NCI-H524 (cell line): Measurements from ENCODE around the gene PTPRR.
A peak's percentile ranks its signal among the peaks of the same experiment; 100 is the strongest.
"Not testable (repeated sequence)": the region's sequence is repeated elsewhere in the genome, so short reads cannot be mapped to it uniquely, and the experiment has no call there.

Source experiments
- DNase-seq, 2 experiments: peaks; one replicate each; lab custom pipeline; 2025; lab: John Stamatoyannopoulos, UW

The PTPRR gene

DNA sequence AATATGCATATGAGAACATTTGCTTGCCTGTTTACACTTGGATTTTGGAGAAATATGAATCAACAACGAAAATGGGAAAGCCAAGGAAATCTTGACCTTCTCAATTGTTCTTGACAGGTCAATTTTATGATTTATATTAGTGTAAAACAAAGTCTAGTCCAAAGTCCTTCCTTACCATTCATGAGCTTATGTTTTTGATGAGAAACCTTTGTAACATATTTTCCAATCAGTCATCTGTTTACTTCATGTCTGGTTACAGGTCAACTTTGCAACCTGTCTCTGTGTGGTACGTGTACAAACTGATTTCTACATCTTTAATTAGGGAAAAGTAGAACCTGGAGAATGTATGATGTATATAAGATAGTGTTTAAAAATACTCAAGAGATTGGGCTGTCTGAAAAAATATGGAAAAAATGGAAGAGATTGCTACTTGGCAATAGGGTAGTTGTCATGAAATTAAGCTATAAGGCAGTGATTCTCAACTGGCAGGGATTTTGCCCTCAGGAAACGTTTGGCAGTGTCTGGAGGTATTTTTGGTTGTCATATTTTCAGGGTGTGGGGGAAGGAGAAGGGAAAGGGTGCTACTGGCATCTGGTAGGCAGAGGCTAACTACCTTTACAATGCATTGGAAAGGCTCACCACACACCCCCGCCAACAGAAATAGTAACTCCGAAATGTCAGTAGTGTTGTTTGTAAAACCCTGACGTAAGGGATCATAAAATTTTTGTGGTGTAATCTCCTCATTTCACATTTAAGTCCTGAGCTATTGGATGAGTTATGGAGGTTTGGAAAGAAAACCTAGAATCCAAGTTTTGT lies 172.9 kb downstream of the PTPRR start:
- DNase-seq: no peak

DNA sequence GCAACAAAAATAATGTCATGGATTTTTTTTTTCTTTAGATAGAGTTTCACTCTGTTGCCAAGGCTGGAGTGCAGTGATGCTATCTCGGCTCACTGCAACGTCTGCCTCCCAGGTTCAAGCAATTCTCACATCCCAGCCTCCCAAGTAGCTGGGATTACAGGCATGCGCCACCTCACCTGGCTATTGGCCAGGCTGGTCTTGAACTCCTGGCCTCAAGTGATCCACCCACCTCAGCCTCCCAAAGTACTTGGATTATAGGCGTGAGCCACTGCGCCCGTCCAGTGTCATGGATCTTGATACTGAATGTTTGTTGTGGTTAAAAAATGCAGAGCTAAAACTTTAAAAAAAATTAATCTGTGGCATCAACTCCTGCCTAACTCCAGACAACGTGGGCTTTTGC lies 175.5 kb downstream of the PTPRR start:
- no peak for DNase-seq

DNA sequence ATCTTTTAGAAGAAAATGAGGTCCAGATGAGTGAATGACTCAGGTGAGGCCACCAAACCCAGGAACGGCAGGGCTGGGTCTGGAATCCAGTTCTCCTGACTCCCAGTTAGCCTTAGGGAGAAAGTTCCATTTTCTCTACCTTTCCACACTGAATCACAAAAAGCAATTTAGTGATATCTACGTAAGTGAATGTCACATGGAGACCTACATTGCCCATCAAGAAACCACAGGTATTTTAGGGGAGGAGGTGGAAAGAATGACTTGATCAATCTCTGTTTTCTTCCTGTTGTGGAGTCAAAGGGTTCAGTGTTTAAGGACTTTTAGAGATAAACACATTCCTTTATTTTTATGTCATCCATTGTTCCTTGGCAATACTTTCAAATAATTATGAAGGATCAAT lies 176.4 kb downstream of the PTPRR start:
- no peak for DNase-seq

DNA sequence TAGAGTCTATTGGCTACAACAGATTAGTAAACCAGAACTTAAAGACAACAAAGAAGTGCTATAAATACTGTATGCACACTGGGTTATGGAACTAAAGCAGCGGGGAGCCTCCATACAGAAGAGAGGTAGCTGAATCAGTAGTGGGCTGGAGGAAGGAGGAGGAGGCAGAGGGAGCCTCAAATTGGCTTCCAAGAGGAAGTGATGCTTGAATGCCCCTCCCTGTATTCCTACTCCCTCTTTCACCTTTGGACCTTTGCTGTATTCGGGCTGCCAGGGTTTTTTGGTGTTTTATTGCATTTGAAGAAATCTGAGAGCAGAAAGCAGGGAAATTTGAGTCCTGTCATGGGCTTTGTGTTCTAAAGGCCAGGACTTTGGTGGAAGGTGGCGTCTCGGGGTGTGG lies 179.3 kb downstream of the PTPRR start:
- no peak for DNase-seq

DNA sequence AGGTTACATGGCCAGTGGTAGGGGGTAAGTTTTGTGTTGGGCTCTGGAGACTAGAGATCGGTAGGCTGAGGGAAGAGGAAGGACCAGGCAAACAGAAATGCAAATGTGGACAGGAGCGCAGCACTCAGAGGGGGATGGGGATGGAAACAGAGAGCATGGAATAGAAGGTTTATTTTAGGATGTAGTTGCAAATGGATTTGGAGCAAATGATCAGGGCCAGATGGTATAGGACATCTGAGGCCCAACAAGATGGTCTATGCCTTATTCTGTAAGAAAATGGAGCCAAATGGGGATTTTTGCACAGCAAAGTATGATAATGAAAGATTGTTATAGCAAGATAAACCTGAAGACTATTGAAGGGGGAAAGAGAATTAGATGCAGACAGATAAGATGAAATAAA lies 180.8 kb downstream of the PTPRR start:
- DNase-seq: no peak

DNA sequence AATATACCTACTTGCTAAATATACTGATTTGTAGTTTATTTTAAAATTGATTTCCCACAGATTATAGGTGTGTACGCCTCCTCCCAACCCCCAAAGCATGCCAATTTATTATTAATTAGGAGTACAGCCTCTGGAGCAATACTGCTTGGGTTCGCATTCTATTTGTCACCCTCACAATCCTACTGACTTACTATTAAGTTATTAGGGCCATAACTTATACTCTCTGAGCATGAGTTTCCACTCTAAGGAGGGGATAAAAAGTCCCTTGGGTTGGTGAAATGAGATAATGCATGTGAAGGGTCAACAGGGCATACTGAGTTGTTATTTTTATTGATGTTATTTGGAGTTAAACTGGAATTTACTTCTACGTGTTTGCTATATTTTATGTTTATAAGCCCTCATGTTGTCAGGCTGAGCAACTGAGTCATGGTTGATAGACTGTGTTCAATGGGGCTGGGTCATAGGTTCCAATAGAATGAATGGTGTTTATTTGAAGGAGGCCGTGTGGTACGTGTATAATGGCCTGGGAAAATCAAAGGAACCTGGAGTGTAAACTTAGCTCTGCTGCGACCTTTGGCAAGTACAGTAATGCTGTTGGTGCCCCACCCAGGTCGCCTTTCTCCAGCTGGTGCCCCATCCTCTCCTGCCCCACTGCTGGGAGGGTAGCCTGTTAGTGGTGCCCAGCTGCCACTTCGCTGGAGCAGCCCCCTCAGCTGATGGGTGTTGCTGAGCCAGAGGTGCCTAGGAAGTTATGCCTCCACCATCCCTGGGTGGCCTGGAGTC lies 184.0 kb downstream of the PTPRR start:
- DNase-seq: no peak

DNA sequence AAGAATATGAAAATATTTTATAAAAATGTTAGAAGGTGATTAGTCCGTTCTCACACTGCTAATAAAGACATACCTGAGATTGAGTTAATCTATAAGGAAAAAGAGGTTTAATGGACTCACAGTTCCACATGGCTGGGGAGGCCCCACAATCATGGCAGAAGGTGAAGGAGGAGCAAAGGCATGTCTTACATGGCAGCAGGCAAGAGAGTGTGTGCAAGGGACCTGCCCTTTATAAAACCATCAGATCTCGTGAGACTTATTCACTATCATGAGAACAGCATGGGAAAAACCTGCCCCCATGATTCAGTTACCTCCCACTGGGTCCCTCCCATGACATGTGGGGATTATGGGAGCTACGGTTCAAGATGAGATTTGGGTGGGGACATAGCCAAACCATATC lies 185.3 kb downstream of the PTPRR start:
- DNase-seq: not testable (repeated sequence)

DNA sequence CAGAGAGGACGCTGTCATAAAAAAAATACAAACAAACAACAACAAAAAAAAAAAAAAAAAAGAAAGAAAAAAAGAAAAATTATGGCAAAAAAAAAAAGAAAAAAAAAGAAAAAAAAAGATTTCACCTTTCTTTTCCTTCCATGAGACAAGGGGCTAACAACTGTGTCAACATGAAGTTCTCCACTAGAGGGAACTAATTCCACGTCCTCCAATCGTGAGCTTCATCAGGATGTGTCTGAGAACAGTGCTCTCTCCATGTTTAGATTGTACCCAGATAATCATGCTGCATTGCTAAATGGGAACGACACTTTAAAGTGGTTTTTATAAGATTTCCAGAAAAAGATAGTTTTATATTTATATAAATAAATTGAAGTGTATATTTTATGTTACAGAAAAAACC lies 187.2 kb downstream of the PTPRR start:
- peak; percentile 31 to 61 for DNase-seq

DNA sequence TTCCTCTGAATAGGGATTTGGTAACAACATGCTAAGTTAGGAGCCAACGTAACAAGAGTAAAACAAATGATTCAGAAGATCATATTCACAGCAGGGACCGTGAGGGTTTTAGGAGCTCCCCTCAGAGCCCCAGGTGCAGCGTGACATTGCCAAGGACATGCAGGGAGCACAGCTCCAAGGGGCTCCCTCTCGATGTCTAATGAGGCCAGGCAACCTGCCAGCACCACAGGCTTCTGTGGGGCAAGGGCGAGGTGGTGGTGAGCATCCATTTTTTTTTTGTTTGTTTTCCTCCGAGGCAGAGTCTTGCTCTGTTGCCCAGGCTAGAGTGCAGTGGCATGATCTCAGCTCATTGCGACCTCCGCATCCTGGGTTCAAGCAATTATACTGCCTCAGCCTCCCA lies 188.3 kb downstream of the PTPRR start:
- peak in 1 of 2 experiments; percentile 7 for DNase-seq

DNA sequence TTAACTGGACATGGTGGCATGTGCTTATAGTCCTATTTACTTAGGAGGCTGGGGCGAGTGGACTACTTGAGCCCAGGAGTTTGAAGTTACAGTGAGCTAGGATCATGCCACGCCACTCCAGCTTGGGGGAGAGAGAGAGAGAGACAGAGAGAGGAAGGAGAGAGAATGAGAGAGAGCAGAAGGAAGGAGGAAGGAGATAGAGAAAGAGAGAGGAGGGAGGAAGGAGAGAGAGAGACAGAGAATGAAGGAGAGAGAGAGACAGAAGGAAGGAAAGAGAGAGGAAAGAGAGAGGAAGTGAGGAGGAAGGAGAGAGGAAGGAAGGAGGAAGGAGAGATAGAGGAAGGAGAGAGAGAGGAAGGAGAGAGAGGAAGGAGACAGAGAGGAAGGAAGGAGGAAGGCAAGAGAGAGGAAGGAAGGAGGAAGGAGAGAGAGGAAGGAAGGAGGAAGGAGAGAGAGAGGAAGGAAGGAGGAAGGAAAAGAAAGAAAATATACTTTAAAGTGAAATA lies 189.8 kb downstream of the PTPRR start:
- no peak for DNase-seq

DNA sequence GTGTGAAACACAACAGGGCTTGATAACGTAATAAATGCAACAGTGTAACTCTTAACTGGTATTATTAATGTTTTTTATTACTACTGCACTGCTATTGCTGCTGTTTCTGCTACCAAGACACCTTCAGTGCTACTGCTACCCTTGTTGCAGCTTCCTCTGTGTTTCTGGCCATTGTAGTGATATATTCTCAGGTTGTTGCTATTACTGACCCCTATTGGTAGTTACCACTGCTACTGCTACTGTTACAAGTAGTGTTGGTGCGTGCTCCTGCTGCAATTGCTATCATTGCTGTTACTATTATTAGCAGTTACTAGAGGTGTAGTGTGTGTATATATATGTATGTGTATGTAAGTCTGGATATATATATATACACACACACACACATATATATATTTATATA lies 196.1 kb downstream of the PTPRR start:
- DNase-seq: peak in 1 of 2 experiments; percentile 2

DNA sequence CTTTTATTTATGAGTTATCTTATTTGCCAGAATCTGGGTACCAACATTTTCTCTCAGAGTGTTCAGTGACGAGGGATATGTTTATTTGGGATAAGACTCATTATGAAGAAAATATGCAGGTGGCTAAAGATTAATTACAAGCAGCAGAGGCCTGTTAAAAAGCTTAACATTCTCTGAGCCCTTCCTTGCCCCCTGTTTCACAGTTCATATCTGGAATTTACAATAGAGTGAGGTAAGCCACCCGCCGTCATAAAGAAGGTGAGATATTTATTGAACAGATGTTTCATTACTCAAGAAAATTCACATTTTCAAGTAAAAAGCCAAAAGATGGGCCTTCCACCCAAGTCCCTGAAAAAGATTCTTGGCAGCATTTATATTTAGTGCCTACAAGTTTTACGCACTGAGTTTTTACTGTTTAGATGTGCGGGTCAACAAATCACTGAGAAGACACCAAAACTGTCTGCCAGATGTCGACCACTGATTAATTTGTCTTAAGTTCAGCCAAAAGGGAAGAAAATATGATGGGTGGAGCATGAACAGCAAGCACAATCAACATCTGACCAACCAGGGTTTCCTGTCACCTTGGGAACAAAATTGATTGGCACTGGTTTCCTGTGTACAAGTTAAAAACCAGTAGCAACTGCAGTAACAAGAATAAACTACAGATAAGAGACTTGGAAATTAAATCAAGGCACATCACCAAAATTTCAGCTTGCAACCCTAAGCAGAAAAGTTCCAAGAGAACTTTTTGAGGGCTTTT lies 197.8 kb downstream of the PTPRR start:
- DNase-seq: peak in 1 of 2 experiments; percentile 21

DNA sequence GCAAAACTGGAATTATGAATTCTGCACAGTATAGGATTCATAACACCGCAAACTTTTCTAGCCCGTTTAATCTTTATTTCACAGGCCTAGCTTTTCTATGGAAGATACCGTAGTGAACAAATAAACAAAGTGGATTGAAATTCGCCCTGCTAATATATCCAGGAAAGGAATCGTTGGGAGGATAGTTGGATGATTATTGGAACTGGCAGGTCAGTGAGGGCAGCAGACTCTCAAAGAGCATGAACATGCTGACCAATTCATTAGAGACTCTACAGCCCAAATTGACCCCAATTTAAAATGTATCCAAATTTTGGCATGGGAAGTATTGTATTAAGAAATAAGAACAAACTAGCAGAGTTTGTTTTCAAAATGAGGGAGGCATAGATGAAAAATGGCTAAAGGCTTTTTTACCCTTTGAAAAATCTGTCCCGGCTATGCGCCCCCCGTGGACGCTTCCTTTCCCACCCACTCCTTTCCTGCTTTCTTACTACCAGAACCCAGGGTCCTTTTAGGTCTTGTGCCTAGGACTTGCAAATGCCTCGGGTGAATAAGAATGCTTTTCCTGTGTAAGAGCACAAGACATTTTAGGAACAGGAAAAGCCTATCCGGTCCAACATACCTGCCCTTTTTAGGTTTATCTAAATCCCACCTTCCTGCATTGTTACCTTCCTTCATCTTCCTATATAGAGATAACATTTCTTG lies 198.7 kb downstream of the PTPRR start:
- no peak for DNase-seq

DNA sequence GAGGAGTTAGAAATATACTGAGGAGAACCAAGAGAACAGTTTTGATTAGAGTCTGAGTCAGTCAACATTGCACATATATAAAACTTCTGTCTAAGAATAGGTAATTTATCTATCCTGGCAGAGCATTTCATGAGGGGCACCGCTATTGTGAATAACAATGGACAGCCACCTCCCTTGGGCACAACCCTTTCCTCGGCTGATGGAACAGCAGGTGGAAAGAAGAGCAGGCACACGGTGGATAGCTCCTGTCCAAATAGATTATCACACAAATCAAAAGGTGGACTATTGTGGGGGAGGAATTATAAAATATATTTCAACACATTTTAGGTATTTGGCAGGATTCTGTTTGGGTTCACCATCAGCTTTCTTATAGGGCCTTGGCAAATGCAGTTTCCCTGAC lies 199.3 kb downstream of the PTPRR start:
- DNase-seq: no peak

DNA sequence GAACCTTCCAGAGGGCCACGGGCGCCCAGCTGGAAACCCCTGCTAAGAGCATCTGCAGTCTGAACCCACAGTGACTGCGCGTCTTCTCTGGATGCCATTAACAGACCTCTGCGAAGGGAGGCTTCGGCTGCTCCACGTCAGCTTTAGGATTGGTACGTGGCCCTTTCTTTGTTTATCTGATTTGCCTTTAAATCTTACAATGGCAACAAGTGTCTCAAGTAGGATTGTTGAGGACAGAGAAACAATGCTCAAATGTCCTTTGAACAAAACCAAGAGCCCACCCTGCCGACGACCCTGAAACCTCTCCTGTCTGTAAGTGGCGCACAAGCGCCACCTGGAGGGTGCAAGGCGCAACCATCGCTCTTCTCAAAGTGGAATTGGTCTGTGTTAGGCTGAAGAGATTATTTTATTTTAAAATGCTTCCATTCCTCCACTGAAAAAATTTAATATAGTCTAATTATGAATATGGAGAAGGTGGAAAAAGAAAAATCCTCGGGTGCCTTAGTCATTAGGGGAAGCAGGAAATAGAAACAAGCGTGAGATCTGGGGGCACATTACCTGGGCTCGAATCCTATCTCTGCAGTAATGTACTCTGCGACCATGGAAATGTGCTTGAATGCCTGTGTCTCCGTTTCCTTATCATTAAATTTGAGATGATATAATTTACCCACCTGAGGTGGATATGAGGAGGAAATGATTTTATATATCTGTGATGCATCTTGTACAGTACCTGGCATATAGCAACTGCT lies 200.7 kb downstream of the PTPRR start:
- peak; percentile 7 to 73 for DNase-seq

DNA sequence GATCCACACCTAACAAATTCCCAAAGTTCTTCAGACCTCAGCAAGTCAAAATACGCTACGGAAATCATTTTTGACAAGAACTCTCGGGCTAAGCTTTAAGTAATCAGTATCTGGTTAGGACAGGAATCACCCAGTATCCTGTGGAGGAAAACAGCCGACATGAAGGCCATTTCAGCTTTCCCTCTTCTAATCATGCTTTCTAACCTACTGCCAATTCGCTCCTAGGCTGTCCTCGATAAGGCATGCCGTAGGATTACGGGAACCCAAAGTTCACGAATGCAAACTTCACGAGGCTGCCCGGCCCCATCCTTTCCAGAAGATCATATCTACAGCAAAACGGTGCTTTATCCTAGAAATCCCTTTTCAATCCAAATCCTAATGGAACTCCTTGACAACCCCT lies 201.5 kb downstream of the PTPRR start:
- DNase-seq: no peak

DNA sequence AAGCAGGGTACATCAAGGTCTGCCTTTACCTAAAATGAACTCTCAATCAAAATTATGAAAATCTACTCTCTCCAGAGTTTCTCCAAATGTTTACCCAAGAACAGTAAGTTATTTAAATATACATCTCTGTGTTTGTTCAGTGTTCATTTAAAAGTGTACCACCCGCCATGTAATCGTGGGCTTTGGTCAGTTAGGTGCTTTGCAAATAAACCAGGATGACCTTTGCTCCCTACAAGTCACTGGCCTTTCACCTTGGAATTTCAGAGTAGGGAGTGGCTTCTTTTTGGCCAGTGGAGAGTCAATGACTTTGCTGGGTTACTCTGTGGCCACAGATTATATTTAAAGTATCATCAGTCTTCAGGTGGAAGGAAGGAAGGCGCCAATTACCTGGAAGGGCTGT lies 208.7 kb downstream of the PTPRR start:
- no peak for DNase-seq

DNA sequence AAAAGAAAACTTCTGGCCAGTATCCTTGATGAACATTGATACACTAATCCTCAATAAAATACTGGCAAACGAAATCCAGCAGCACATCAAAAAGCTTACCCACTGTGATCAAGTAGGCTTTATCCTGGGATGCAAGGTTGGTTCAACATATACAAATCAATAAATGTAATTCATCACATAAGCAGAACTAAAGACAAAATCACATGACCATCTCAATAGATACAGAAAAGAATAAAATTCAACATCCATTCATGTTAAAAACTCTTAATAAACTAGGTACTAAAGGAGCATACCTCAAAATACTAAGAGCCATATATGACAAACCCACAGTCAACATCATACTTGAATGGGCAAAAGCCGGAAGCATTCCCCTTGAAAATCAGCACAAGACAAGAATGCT lies 211.5 kb downstream of the PTPRR start:
- no peak for DNase-seq

DNA sequence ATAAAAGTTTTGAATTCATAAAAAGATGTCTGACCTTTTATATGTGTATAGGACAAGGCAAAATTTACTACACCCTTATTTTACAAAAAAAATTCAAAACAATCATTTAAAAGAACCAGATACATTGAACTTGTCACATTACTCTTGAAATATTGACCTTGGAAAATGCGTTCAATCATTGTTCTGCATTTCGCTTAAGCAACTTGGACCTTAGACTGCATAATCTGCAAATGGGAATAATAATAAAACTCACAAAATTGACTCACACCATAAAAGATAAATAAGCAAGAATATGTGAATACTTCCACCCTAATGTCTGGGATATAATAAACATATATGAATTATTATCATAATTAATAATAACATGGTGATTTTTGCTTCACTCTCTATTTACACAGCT lies 213.9 kb downstream of the PTPRR start:
- DNase-seq: no peak

DNA sequence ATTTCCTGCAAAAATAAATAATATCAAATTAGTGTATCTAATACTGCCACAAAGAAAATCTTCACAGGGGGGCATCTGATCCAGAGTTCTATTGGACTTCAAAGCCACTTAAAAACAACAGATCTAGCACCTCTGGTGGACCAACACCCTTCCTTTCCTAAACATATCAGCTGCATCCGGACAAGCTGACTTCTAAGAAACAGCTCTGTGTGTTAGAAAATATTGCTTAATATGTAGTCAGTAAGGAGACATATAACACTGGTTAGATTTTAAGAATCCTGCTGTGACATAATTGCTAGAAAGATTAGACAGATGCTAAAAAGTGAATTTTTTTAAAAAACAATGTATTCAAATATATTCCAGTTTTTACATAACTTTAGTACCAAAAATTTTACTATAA lies 222.2 kb downstream of the PTPRR start:
- DNase-seq: no peak

DNA sequence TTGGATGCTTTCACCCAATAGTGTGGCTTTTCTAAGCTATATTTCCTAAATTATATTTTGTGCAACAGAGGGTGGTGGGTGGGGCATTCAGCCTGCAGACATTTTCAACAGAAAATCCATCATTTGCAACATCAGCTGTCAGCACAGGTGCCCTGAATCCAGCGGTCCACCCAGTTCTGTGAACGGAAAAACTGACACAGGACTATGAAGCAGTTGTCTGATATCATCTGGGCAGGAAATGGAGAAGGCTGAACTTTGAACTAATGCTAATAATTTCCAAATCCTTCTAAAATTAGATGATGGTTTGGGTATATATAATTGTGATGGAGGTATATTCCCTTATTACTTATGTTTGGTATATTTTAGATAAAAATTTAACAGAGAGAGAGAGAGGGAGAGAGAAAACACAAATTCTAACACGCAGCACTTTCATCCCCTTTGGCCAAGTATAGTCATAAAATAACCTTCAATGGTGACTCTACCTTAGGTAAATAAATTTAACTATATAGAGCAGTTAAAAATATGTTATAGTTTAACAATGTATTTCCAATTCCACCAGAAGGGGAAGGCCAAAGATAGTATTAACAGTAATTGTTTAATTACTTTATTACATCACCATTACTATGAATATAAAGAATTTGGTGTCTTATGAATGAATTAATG lies 225.0 kb downstream of the PTPRR start:
- no peak for DNase-seq
